ENCODE results near the gene KRTAP5-5. TPM values are rescaled to one million over a fixed set of nuclear protein-coding genes. Genes with fewer than 3 reads are reported as not detected.
A peak's percentile ranks its signal among the peaks of the same experiment; 100 is the strongest.

The KRTAP5-5 gene
- total RNA-seq, 1 experiment from 2014 or later = not detected

DNA sequence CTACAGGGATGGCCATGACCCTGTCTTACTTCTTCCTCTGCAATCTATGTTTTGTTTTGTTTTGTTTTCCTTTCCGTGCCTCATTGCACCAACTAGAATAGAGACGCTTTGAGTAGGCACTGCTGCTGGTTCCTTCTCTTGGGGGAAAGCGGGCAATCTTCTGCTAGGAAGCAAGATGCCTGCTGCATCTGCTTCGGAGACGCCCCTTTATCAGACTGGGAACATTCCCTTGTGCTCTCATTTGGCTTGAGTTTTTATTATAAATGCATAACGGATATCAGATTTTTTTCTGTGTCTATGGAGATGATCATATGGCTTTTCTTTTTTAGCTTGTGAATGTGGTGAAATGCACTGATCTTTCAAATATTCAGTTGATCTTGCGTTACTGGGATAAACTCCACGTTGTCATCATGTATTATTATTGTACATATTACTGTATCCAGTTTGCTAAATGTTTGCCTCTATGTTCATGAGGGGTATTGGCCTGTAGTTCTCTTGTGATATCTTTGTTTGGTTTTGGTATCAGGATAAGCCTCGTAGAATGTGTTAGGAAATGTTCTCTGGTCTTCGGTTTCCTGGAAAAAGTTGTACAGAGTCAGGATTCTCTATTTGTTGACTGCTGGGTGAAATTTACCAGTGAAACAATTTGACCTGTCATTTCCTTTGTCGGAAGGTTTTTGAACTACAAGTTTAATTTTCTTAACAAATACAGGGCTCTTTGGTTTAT, 44.0 kb downstream of the KRTAP5-5 start:
- no peak for ATAC-seq
- Histone ChIP-seq H3K27ac (ENCODE audit: low read length) (no peak overlapping the region), H3K36me3 (ENCODE audit: control insufficient read depth, insufficient read depth, low read length) (no peaks in the 10 kb centered on the region), H3K4me3 (ENCODE audit: low read depth in 2 of 2, low read length in 2 of 2) (no peak overlapping the region), H3K27me3 (ENCODE audit: control insufficient read depth, insufficient read depth, low read length) (peaks cover 2% of the 10 kb centered on the region; the same call in 1 of the 2 replicates), H3K9me3 (ENCODE audit: control insufficient read depth, insufficient read depth, low read depth, low read length) (no peaks in the 10 kb centered on the region), H3K4me1 (ENCODE audit: control insufficient read depth, insufficient read depth, low read length) (no peaks in the 10 kb centered on the region)
- POLR2A ChIA-PET = interaction anchor here (0.6 kb wide), 1 partner anchor 231 kb away, joined by 5 read pairs; no protein-coding TSS in a partner anchor
- CTCF ChIA-PET = interaction anchor here (0.7 kb wide), 1 partner anchor 1013 kb away, joined by 3 read pairs; no protein-coding TSS in a partner anchor
- TF ChIP-seq, protein P1, sequence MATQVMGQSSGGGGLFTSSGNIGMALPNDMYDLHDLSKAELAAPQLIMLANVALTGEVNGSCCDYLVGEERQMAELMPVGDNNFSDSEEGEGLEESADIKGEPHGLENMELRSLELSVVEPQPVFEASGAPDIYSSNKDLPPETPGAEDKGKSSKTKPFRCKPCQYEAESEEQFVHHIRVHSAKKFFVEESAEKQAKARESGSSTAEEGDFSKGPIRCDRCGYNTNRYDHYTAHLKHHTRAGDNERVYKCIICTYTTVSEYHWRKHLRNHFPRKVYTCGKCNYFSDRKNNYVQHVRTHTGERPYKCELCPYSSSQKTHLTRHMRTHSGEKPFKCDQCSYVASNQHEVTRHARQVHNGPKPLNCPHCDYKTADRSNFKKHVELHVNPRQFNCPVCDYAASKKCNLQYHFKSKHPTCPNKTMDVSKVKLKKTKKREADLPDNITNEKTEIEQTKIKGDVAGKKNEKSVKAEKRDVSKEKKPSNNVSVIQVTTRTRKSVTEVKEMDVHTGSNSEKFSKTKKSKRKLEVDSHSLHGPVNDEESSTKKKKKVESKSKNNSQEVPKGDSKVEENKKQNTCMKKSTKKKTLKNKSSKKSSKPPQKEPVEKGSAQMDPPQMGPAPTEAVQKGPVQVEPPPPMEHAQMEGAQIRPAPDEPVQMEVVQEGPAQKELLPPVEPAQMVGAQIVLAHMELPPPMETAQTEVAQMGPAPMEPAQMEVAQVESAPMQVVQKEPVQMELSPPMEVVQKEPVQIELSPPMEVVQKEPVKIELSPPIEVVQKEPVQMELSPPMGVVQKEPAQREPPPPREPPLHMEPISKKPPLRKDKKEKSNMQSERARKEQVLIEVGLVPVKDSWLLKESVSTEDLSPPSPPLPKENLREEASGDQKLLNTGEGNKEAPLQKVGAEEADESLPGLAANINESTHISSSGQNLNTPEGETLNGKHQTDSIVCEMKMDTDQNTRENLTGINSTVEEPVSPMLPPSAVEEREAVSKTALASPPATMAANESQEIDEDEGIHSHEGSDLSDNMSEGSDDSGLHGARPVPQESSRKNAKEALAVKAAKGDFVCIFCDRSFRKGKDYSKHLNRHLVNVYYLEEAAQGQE (IDR thresholded peaks at IDR 0.05; ENCODE audit: insufficient read depth in 1 of 2, low read depth in 2 of 2, low read length in 1 of 2) = no peak
- TF ChIP-seq, protein P2, sequence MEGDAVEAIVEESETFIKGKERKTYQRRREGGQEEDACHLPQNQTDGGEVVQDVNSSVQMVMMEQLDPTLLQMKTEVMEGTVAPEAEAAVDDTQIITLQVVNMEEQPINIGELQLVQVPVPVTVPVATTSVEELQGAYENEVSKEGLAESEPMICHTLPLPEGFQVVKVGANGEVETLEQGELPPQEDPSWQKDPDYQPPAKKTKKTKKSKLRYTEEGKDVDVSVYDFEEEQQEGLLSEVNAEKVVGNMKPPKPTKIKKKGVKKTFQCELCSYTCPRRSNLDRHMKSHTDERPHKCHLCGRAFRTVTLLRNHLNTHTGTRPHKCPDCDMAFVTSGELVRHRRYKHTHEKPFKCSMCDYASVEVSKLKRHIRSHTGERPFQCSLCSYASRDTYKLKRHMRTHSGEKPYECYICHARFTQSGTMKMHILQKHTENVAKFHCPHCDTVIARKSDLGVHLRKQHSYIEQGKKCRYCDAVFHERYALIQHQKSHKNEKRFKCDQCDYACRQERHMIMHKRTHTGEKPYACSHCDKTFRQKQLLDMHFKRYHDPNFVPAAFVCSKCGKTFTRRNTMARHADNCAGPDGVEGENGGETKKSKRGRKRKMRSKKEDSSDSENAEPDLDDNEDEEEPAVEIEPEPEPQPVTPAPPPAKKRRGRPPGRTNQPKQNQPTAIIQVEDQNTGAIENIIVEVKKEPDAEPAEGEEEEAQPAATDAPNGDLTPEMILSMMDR (IDR thresholded peaks at IDR 0.05) = no peak
- TF ChIP-seq SIN3A (IDR thresholded peaks at IDR 0.05; ENCODE audit: borderline replicate concordance, insufficient read depth, low read depth, low read length) = no peak
- TF ChIP-seq TCF7L2 (IDR thresholded peaks at IDR 0.05; ENCODE audit: low read depth, low read length) = no peak
- TF ChIP-seq POLR2AphosphoS5 (IDR thresholded peaks at IDR 0.05; ENCODE audit: low read depth, low read length) = no peak
- DNase-seq (ENCODE audit: low read depth, low spot score) = no peak
- intact Hi-C loops (cut with micrococcal nuclease; ENCODE audit: unreplicated experiment) = no loop called here
- BruUV-seq (replicated peaks) = no TSS peak
- in situ Hi-C loops (cut with HindIII; ENCODE audit: low pct_unique_long_range_greater_than_20kb, low sequenced_read_pairs) = no loop called here

DNA sequence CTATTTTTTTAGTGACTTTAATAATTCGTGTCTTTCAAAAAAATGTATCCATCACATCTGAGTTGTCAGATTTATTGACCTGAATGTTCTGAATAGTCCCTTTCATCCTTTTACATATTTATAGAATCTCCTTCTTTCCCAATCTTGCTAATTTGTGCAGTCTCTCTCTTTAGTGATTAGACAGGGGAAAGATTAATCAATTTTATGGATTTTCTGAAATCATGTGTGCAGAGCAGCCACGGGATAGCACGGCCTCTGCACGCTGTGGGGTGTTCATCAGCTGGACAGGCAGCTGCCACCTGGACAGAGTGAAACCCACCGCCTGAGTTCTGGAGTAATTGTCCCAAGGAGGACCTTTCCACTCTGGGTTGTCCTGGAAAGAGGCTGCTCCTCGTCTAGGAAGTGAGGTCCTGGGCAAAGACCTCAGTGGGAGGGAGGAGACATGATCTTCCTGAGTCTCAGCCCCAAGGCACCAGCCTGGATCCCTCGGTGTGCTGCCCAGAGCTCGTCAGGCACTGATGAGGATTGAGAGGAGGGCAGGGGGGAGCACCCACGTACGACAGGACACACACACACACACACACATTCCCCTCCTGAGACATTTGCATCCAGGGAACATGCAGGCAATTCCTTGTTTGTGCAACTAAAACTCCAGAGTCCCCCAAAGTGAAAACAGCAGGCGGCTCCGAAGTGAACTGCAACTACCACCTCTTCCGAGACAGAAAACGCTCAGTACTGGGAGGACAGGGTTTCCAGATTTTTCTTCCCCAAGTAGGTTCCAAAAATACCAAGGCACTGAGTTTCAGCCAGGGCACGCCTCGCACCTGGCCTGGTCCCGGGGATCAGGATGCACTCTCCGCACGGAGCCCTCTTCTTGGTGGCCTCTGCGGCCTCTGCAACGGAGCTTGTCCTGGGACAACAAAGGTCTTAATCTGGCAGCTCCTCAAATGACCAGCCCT, 44.9 kb downstream of the KRTAP5-5 start:
- H3K4me3 ChIP-seq (ENCODE audit: low read depth in 2 of 2, low read length in 2 of 2) = no peak overlapping the region
- no peak overlapping the region for H3K27ac ChIP-seq (ENCODE audit: low read length)
- in situ Hi-C loops (cut with HindIII; ENCODE audit: low pct_unique_long_range_greater_than_20kb, low sequenced_read_pairs) (no loop called here), intact Hi-C loops (cut with micrococcal nuclease; ENCODE audit: unreplicated experiment) (no loop called here)
- ATAC-seq (0 out of 2 replicates have a peak, but pooled peaks have one; percentile 31), DNase-seq (ENCODE audit: low read depth, low spot score) (no peak)
- H3K36me3 ChIP-seq (ENCODE audit: control insufficient read depth, insufficient read depth, low read length) = no peaks in the 10 kb centered on the region
- ChIA-PET POLR2A (no interaction called here), CTCF (interaction anchor here (0.7 kb wide), 1 partner anchor 1013 kb away, joined by 3 read pairs; no protein-coding TSS in a partner anchor)
- no peaks in the 10 kb centered on the region for H3K4me1 ChIP-seq (ENCODE audit: control insufficient read depth, insufficient read depth, low read length)
- BruUV-seq (replicated peaks) = no TSS peak
- no peaks in the 10 kb centered on the region; the same call in 1 of the 2 replicates for H3K27me3 ChIP-seq (ENCODE audit: control insufficient read depth, insufficient read depth, low read length)
- H3K9me3 ChIP-seq (ENCODE audit: control insufficient read depth, insufficient read depth, low read depth, low read length) = no peaks in the 10 kb centered on the region
- TF ChIP-seq TCF7L2 (IDR thresholded peaks at IDR 0.05; ENCODE audit: low read depth, low read length) (no peak), SIN3A (IDR thresholded peaks at IDR 0.05; ENCODE audit: borderline replicate concordance, insufficient read depth, low read depth, low read length) (no peak), POLR2AphosphoS5 (IDR thresholded peaks at IDR 0.05; ENCODE audit: low read depth, low read length) (no peak)
- TF ChIP-seq, protein P2 (IDR thresholded peaks at IDR 0.05) = no peak
- TF ChIP-seq, protein P1 (IDR thresholded peaks at IDR 0.05; ENCODE audit: insufficient read depth in 1 of 2, low read depth in 2 of 2, low read length in 1 of 2) = no peak

Measured in Panc1 (cell line).